ENCODE results near the gene SMYD3.

SMYD3 gene

GRCh38 chr1:246540738-246541491 lies 33.8 kb upstream of the SMYD3 start:
- H3F3A ChIP-seq (ENCODE audit: insufficient read depth, low read length), result no peaks in the 10 kb centered on the region
- peaks cover 6% of the 10 kb centered on the region; the same call in 1 of the 2 replicates for H3K36me3 ChIP-seq (replicated peaks; ENCODE audit: insufficient read depth, low read length)
- no peaks in the 10 kb centered on the region for H3K9me2 ChIP-seq (replicated peaks; ENCODE audit: insufficient read depth, low read length)
- H3K4me3 ChIP-seq (ENCODE audit: low read length), result no peak overlapping the region
- H3K9ac ChIP-seq (ENCODE audit: low read length), result no peak overlapping the region
- TF ChIP-seq EZH2phosphoT487 (IDR thresholded peaks at IDR 0.05; ENCODE audit: low read length), result no peak
- TF ChIP-seq CTCF (IDR thresholded peaks at IDR 0.05; ENCODE audit: low read length), result no peak
- TF ChIP-seq EZH2 (optimal IDR thresholded peaks at IDR 0.05; ENCODE audit: low read depth, low read length), result no peak
- H4K20me1 ChIP-seq (ENCODE audit: insufficient read depth, low read length), result no peaks in the 10 kb centered on the region
- H3K27me3 ChIP-seq (replicated peaks; ENCODE audit: insufficient read depth, low read length), result no peaks in the 10 kb centered on the region
- no peaks in the 10 kb centered on the region for H3K79me2 ChIP-seq (ENCODE audit: low read length)
- no peaks in the 10 kb centered on the region for H3K4me1 ChIP-seq (ENCODE audit: low read length)
- no peak for DNase-seq
- no peak overlapping the region for H2AFZ ChIP-seq (ENCODE audit: low read length)
- H3K4me2 ChIP-seq (ENCODE audit: low read depth, low read length), result no peak overlapping the region
- H3K27ac ChIP-seq (ENCODE audit: low read length), result no peak overlapping the region
- no peaks in the 10 kb centered on the region for H3K9me3 ChIP-seq (replicated peaks; ENCODE audit: insufficient read depth, low read length)

- no peak for TF ChIP-seq CTCF (IDR thresholded peaks at IDR 0.05; ENCODE audit: low read length)
- Histone ChIP-seq H3K9me3 (replicated peaks; ENCODE audit: insufficient read depth, low read length) (no peaks in the 10 kb centered on the region), H2AFZ (ENCODE audit: low read length) (no peak overlapping the region), H3K9me2 (replicated peaks; ENCODE audit: insufficient read depth, low read length) (no peaks in the 10 kb centered on the region), H3K4me2 (ENCODE audit: low read depth, low read length) (no peak overlapping the region), H3K4me3 (ENCODE audit: low read length) (no peak overlapping the region), H3K36me3 (replicated peaks; ENCODE audit: insufficient read depth, low read length) (no peaks in the 10 kb centered on the region; the same call in 1 of the 2 replicates), H3K4me1 (ENCODE audit: low read length) (no peaks in the 10 kb centered on the region), H3K9ac (ENCODE audit: low read length) (no peak overlapping the region), H4K20me1 (ENCODE audit: insufficient read depth, low read length) (no peaks in the 10 kb centered on the region), H3K27ac (ENCODE audit: low read length) (no peak overlapping the region), H3K79me2 (ENCODE audit: low read length) (no peaks in the 10 kb centered on the region), H3F3A (ENCODE audit: insufficient read depth, low read length) (no peaks in the 10 kb centered on the region), H3K27me3 (replicated peaks; ENCODE audit: insufficient read depth, low read length) (no peaks in the 10 kb centered on the region)
- no peak for DNase-seq
These were observed 30.8 kb upstream of the SMYD3 start for GRCh38 chr1:246537887-246538286.

- no peak for TF ChIP-seq CTCF (IDR thresholded peaks at IDR 0.05; ENCODE audit: low read length)
- no peak for TF ChIP-seq EZH2 (optimal IDR thresholded peaks at IDR 0.05; ENCODE audit: low read depth, low read length)
- no peak for TF ChIP-seq EZH2phosphoT487 (IDR thresholded peaks at IDR 0.05; ENCODE audit: low read length)
- no peak overlapping the region for H3K4me3 ChIP-seq (ENCODE audit: low read length)
These were observed 30.4 kb upstream of the SMYD3 start for GRCh38 chr1:246537441-246537840.

More at GRCh38 chr1:246537441-246537840, 30.4 kb upstream of the SMYD3 start:
- no peaks in the 10 kb centered on the region for H3K9me2 ChIP-seq (replicated peaks; ENCODE audit: insufficient read depth, low read length)
- no peaks in the 10 kb centered on the region for H3K4me1 ChIP-seq (ENCODE audit: low read length)
- no peak overlapping the region for H3K4me2 ChIP-seq (ENCODE audit: low read depth, low read length)
- H3K79me2 ChIP-seq (ENCODE audit: low read length), result no peaks in the 10 kb centered on the region
- H3K9ac ChIP-seq (ENCODE audit: low read length), result no peak overlapping the region
- H4K20me1 ChIP-seq (ENCODE audit: insufficient read depth, low read length), result no peaks in the 10 kb centered on the region
- H3K36me3 ChIP-seq (replicated peaks; ENCODE audit: insufficient read depth, low read length), result no peaks in the 10 kb centered on the region; the same call in 1 of the 2 replicates
- no peak for DNase-seq
- H3K27ac ChIP-seq (ENCODE audit: low read length), result no peak overlapping the region
- no peak overlapping the region for H2AFZ ChIP-seq (ENCODE audit: low read length)
- no peaks in the 10 kb centered on the region for H3K9me3 ChIP-seq (replicated peaks; ENCODE audit: insufficient read depth, low read length)
- H3F3A ChIP-seq (ENCODE audit: insufficient read depth, low read length), result no peaks in the 10 kb centered on the region
- H3K27me3 ChIP-seq (replicated peaks; ENCODE audit: insufficient read depth, low read length), result no peaks in the 10 kb centered on the region
